Testis (tissue), 2 donors: ENCODE data around the gene PERP.

Experiments
- POLR2A ChIP-seq: fragments of 450-650 bp; IDR thresholded peaks from one replicate; pipeline ENCODE4 v1.6.1; 2017; ENCODE audit warnings: antibody characterized with exemption, mild to moderate bottlenecking, moderate library complexity
- TF ChIP-seq, protein P1 (sequence below), 3 experiments: fragments of 450-650 bp in 2 of 3; fragments of 200-600 bp in 1 of 3; sonication (generic) in 1 of 3; IDR thresholded peaks; one replicate each; pipeline ENCODE4 v1.5.1; 2016 to 2019; ENCODE audit warnings: antibody characterized with exemption in 3 of 3, mild to moderate bottlenecking in 2 of 3, moderate library complexity in 1 of 3

DNA sequence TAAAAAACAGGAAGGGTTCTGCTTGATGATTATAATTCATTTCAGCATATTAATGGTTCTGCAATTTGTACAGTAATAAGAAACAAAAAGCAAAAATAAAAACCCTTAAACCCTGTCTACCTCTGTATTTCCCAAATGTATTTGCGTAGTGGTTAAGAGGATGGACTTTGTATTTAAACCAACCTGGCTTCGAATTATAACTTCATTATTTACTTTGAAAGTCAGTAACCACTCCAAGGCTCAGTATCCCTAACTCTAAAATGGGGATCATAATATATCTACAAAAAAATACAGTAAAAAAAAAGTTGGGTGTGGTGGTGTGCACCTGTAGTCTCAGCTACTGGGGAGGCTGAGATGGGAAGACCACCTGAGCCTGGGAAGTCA is 21.4 kb downstream of the PERP start:
- no peak for TF ChIP-seq POLR2A
- TF ChIP-seq, protein P1, sequence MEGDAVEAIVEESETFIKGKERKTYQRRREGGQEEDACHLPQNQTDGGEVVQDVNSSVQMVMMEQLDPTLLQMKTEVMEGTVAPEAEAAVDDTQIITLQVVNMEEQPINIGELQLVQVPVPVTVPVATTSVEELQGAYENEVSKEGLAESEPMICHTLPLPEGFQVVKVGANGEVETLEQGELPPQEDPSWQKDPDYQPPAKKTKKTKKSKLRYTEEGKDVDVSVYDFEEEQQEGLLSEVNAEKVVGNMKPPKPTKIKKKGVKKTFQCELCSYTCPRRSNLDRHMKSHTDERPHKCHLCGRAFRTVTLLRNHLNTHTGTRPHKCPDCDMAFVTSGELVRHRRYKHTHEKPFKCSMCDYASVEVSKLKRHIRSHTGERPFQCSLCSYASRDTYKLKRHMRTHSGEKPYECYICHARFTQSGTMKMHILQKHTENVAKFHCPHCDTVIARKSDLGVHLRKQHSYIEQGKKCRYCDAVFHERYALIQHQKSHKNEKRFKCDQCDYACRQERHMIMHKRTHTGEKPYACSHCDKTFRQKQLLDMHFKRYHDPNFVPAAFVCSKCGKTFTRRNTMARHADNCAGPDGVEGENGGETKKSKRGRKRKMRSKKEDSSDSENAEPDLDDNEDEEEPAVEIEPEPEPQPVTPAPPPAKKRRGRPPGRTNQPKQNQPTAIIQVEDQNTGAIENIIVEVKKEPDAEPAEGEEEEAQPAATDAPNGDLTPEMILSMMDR (IDR thresholded peaks at IDR 0.05), result no peak
